Stimulated activated CD8-positive, alpha-beta memory T cell treated with anti-CD3 and anti-CD28 coated beads, Interleukin-7, amount 100 ng/mL, for 4 hours (primary cell): ENCODE results near the gene GSTT2B.
"Not testable (repeated sequence)": the region's sequence is repeated elsewhere in the genome, so short reads cannot be mapped to it uniquely, and the experiment has no call there.

Experiments used
- DNase-seq, 2 donors: peaks; one replicate each; pipeline ENCODE4 v3.0.0-alpha.2; 2020; ENCODE audit warnings: low read depth in 2 of 2

The GSTT2B gene, protein sequence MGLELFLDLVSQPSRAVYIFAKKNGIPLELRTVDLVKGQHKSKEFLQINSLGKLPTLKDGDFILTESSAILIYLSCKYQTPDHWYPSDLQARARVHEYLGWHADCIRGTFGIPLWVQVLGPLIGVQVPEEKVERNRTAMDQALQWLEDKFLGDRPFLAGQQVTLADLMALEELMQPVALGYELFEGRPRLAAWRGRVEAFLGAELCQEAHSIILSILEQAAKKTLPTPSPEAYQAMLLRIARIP

DNA sequence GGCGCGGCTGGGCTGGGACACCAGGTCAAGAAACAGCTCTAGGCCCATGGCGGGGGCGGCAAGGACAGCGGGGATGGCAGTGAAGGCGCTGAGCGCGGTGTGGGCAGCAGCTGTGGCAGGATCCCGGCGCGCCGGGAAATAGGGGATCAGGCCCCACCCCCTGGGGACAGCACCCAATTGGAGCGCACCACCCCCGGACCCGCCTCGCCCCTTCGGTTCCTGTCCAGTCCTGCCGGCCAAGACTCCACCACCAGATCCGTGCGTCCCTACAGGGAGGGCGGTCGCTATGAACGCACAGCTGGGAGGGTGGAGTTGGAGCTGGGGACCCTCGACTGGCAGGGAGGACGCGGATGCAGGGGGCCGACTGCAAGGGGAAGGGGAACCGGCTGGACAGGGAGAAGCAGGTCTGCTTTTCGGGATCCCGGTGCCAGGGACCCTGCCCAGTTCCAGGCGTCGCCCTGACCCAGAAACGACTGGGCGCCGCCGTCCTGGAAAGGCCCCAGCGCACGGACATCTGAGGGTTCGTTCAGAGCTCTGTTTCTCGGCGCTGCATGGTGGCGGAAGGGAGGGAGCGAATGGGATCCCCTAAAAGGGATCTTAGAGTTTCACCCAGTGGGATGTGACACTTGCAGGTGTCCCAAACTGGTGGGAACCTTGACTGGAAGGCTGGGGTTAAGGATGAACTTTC lies at the start of gene GSTT2B:
Gene GSTT2B, minus strand, starts transcription at position 112 of the 688 bp plus-strand sequence. Its CDS starts 64 bp downstream, at position 48.
- DNase-seq, result not testable (repeated sequence)

DNA sequence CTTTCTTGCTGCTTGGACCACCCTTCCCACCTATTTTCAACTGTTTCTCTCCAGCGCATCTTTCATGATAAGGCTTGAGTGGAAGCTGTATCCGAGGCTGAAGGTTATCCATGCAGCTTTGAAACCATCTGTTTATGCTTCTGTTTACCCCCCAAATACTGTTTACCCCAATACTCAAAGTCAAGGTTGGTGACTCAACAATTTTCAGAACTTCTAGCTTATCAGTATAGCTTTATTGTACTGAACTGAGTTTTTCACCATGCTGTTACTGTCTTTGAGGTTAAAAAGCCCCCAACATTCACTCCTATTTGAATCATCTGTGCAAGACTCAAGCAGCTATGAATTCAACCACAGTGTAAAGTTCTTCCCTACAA lies 49.0 kb upstream of the GSTT2B start:
- DNase-seq, result no peak

DNA sequence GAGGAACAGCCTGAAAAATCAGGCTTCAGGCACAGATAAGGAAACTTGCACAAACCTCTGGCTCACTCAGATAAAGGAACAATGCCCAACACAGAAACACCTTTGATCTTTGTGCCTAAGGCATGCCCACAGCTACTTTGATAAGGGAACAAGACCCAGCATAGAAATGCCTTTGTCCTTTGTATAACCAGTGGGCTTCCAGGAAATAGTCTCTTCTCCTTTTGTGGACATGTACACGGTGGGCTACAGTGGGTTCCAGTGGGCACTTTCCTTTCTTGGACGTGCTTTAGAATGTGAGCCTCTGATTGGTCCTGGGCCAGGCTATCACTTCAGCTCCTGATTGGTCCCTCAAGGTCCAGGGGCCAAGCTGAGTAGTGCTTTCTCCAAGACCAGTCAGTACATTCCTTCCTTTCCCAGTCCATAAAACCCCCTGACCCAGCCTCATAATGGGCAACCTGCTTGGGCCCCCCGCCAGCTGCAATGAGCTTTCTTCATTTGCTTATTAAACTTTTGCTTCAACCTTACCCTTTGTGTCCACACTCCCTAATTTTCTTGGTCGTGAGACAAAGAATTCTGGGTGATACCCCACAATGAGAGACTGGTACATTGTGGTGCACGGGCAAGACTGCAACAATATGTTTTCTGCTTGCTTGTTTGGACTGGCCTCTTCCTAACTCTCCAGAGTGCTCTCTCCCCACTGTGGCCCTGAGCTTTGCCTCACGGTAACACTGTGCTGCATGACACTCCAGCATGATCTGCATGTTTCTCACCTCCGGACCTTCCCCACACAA lies 48.4 kb upstream of the GSTT2B start:
- DNase-seq, result no peak

DNA sequence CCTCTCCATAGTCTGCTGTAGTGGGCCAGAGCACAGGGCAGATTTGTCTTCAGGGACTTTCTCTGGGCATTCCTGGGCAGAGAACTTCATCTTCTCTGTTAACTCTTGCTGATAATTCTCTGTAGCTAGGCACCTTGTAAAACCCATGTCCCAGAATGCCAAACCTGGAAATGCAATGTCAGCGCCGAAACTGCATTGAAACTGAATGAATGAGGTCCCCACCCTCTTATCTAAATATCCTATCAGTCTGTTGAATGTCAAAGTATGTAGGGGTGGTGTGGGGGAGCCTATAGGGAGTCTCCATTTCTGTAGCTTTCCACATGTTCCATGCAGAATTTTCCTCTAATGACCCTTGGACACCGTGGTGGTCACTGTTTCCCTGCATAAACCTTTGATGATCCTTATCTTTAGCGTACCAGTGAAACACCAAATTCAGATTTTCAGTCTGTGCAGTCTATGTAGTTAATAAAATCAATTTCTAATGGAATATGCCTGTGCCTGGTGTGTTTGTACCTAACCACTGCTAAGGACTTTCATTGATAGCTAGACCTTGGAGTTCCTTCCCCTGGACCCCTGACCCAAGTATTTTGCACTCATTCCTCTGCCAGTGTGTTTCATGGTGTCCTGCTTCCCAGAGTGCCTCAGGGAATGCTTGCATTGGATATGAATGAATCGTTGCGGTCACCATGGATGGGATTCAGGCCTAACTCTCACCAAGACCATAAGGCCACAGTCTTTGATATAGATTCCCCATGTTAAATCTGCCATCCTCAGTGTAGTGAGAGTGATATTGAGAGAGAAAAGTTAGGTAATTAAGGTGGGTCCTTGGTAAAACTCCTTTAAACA lies 47.6 kb upstream of the GSTT2B start:
- no peak for DNase-seq

DNA sequence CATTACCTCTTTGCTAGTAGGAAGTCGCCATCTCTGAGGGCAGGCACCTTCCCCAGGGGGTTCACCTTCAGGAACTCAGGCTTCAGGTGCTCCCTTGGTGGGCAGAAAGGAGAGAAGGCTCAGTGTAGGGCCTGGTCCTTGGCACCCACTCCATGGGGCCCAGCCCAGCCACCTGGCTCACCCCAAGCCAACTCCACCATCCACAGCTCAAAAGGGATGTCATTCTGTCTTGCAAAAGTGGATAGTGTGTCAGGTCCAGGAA lies 47.0 kb upstream of the GSTT2B start:
- no peak for DNase-seq

DNA sequence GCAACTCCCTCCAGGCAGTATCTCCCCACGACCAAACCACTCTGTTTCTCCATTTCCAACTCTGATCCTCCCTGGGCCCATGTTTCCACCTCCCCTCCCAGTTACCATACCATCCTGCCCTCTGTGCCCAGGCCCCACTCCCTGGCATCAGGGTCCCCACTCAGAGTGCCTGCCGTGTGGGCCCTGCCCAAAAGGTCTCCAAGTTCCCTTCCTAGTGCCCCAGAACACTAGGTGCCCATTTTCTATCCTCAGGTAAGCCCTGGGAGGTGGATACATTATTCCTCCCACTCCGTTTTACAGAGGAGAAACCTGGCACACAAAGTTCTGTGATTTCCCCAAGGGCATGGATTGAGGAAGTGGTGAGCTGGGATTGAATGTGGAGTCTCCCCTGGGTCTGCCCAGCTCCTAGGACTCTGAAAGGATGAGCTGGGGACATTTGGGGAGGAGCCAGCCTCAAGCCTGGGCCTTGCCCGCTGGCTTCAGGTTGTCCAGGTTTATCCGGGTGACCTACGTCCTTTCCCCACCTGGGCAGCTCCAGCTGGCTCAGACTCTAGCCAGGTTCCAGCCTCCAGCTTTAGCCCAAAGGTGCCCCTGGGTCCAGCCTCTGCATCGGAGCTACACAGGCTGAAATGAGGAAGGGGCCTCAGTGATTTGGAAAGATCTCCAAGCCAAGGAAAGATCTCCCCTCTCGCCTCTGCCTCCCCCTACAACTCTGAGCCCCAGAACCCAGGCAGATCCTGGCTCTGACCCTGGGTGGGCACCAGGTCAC lies 46.4 kb upstream of the GSTT2B start:
- no peak for DNase-seq

DNA sequence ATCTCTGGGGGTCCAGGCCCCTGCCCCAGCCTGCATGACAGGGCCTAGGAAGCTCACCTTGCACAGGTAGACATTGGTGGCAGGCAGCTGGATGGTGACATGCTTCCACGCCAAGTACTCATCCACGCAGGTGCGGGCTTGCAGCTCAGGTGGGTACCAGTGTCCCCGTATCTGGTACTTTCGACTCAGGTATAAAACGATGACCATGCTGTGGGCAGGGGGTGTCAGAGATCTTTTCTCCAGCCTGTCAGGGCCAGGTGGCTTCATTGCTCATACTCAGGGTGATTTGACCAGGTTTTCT lies 45.9 kb upstream of the GSTT2B start:
- no peak for DNase-seq

DNA sequence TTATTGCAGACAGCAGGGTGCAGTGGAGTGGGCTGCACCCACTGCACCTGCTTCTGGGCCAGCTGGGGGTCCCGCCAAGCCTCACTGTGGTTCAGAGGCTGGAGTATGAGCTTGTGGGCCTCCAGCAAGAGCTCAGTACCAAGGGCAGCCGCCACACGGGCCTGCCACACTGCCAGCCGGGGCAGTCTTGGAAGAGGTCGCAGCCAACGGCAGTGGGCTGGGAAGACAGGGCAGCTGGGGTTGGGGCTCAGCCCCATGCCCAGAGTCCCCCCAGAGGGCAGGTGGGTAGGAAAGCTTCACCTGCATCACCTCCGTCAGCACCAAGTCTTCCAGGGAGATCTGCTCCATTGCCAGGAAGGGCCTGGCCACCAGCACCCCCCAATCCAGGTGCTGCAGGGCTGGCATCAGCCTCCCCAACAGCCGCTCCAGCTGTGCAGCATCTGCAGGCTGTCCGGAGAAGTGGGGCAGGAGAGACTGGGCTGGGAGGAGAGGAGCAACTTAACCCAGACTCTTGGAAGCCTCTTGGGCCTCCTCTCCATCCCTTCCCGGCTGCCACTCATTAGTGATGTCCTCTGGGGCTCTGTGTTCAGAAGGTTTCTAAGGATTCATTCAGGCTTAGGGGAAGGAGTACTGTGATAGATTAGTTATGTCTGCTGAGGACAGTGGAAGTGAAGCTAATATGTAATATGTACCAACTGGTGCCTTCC lies 45.4 kb upstream of the GSTT2B start:
- DNase-seq, result no peak

DNA sequence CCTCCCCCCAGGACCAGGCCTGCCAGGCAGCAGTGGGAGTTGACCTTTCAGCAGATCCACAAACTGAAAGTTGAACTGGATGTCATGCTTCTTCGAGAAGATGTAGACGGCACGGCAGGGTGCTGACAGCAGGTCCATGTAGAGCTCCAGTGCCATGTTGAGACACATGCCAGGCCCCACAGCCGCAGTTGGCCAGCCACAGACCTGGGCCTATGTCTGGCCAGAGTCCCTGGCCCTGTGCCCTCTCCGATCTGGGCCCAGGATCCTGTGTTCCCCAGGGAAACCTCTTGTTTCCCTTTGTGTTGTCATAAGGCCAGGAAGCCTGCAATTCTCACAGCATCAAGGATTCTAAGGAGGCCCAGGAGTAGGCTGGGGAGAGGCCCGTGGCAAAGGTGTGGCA lies 44.2 kb upstream of the GSTT2B start, which contains the start of gene GSTT4:
Gene GSTT4, minus strand, starts transcription at position 253 of the 400 bp plus-strand sequence. Its CDS starts 97 bp downstream, at position 156.
- DNase-seq, result no peak

DNA sequence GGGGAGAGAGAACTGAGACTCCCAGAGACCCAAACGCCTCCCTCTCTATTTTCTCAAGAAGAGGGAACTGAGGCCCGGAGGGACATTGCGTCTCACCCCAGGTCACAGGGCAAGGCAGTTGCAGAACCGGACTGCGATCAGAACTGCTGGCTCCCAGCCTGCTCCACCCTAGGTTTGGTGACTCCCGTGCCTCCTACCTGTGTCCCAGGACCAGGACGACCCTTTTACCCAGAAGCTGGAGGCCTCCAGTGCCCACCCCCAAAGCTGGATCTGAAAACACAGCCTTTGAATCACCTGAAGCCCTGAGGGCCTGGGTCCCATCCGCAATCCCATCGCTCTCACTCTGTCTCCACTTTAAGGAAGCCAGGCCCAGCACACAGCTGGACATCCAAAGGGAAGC lies 42.9 kb upstream of the GSTT2B start:
- DNase-seq, result no peak

DNA sequence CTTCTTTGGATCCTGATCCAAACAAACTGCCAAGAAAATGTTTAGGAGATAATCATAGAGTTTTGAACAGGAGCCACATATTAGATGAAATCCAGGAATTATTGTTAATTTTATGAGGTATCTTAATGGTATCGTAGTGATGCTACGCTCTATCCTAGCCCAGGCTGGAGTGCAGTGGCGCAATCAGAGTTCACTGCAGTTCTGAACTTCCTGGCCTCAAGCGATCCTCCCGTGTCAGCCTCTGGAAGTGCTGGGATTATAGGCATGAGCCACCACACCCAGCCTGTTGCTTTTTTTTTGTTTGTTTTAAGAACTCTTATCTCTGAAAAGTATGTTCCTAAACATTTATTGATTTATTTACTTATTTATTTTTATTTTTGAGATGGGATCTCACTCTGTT lies 41.9 kb upstream of the GSTT2B start:
- no peak for DNase-seq

DNA sequence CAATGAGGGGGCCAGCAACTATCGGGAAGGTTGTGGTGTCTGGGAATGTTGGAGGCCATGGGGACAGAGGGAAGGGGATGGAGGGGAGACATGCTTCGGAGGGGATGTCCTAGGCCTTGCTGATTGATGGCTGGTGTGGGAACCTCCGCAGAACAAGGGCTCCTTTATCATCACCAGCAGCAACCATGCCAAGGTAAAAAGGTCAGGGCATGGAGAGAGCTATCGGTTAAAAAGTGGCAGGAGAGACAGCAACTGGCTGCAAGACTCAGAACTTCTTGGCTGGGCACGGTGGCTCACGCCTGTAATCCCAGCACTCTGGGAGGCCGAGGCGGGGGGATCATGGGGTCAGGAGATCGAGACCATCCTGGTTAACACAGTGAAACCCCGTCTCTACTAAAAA lies 41.3 kb upstream of the GSTT2B start:
- no peak for DNase-seq

DNA sequence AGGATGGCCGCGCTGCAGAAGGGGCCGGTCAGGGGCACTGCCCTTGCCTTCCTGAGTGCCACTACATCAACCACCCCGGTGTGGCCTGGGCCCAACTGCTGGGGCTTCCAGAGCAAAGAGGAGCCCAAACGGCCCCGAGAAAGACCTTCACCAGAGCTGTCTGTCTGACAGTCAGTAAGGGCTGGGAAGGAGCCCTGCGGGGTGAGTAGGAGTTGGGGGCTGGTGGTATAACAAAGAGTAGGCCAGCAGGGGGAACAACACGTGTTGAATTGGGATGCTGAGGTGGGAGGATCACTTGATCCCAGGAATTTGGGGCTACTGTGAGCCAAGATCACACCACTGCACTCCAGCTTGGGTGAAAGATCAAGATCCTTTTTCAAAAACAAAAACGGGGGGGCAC lies 40.3 kb upstream of the GSTT2B start:
- no peak for DNase-seq

DNA sequence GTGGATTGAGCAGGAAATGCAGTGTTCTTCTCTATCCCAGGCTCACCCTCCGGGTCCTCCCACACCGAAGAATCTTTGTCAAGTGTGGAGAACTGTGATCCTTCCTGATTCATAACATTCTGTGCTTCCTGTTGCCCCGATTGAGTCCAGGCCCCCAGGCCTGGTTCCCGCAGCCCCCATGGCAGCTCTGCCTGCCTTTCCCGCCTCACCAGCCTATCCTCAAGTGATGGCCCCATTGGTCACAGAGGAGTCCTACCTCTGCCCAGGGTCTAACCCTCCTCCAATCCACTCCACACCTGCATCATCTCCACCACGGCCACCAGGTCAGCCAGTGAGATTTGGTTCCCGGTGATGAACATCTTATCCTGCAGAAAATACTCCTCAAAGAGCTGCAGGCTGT lies 38.8 kb upstream of the GSTT2B start:
- not testable (repeated sequence) for DNase-seq

DNA sequence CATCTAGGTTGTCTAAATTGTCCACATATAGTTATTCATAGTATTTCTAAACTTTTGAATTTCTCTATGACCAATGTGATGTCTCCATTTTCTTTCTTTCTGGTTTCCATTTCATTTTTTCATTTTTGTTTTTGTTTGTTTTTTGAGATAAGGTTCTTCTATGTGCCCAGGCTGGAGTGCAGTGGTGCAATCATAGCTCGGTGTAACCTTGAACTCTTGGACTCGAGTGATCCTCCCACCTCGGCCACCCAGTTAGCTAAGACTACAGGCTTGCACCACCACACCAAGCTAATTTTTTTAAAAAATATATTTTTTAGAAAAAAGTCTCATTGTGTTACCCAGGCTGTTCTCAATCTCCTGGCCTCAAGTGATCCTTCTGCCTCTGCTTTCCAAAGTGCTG lies 36.1 kb upstream of the GSTT2B start:
- DNase-seq, result no peak

DNA sequence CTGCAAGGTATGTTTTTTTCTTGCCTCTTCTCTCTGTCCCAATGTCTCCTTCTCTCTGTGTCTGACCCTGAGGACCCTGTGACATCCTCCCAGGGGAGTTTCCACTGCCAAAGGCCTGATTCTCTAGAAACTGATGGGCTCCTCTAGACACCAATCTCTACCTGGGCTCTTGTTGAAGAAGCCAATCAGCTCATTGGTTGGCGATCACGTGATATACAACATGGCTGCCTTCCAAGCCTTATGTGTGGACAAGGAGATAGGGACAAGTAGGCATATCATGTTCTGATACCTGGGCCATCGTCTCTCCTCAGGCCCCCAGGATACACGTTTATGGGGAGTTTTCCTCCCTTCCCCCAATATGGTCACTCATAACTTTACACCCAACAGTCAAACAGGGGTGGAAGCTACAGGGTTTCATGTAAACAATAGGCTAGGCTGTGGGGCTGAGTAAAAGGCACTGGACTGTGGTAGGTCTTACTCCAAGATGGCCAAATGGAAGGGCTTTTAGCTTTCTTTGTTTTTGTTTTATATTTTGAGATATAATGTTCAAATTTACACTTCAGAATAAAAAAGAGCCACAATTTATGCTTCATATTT lies 32.7 kb upstream of the GSTT2B start:
- DNase-seq, result not testable (repeated sequence)

DNA sequence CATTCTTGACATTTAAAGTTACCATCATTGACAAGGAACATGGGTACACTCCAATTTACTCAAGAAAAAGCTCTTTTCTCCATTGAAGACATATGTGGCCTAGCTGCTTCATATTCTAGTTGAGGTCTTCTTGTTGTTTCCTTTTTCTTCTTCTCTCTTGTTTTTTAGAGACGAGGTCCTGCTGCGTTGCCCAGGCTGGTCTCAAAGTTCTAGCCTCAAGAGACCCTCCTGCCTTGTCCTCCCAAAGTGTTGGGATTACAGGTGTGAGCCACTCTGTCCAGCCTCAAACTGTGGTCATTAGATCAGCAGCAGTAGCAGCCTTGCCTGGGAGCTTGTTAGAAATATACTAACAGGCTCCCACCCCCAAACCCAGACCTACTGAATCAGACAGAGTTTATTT lies 32.1 kb upstream of the GSTT2B start:
- not testable (repeated sequence) for DNase-seq

DNA sequence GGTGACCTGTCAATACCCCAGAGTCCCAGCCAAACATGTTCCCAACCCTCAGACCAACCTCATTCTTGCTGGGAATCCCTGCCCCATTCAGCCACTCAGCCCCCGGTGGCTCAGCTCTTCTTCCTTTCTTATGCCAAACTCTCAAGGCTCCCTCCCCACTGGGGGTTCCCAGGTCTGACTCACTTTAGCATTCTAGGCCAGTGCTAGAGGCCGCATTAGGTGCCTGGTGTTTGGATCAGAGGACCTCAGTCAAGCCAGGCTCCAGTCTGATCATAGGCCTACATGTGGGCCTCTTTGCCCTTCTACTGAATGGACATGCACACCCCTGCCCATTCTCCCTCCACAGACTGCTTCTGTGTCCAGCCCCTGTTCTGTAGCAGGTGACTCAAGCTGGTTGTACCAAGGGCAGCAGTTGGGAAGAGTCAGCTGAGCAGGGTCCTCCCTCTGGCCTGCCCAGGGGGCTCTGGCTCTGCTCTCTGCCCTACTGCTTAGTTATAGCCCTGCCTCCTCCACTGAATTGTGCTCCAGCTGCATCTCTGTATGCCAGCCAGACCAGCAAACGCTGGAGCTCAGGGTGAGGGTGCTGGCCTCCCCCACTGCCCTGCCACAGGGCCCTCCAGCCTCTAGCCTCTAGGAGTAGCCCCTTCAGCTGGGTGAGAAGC lies 28.7 kb upstream of the GSTT2B start:
- not testable (repeated sequence) for DNase-seq

DNA sequence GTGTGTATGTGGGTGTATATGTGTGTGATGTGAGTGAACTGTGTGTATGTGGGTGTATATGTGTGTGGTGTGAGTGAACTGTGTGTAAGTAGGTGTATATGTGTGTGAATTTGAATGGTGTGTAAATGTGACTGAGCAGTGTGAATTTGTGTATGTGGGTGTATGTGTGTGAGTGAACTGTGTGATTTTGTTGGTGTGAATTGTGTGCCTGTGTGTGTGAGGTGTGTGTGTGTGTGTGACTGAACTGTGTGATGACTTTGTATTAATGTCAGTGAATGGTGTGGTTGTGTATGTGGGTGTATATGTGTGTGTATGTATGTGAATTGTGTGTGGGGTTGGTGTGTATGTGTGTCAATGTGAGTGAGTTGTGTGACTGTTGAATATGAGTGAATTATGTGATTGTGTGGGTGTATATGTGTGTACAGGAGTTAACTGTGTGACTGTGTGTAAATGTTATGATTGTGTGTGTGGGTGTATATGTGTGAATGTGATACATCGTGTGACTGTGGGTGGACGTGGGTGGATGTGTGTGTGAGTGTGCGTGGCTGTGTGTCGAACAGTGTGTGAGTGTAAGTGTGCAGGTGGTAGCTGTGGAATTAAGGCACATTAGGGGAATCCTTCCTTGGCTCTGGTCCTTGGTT lies 25.7 kb upstream of the GSTT2B start:
- not testable (repeated sequence) for DNase-seq
